ENCODE measurements around the gene ASPSCR1.
"Not testable (repeated sequence)": the region's sequence is repeated elsewhere in the genome, so short reads cannot be mapped to it uniquely, and the experiment has no call there.

ASPSCR1 gene

GRCh38 chr17:81961521-81962498, 15.6 kb upstream of the ASPSCR1 start:
- peak; percentile 54 for DNase-seq

DNA sequence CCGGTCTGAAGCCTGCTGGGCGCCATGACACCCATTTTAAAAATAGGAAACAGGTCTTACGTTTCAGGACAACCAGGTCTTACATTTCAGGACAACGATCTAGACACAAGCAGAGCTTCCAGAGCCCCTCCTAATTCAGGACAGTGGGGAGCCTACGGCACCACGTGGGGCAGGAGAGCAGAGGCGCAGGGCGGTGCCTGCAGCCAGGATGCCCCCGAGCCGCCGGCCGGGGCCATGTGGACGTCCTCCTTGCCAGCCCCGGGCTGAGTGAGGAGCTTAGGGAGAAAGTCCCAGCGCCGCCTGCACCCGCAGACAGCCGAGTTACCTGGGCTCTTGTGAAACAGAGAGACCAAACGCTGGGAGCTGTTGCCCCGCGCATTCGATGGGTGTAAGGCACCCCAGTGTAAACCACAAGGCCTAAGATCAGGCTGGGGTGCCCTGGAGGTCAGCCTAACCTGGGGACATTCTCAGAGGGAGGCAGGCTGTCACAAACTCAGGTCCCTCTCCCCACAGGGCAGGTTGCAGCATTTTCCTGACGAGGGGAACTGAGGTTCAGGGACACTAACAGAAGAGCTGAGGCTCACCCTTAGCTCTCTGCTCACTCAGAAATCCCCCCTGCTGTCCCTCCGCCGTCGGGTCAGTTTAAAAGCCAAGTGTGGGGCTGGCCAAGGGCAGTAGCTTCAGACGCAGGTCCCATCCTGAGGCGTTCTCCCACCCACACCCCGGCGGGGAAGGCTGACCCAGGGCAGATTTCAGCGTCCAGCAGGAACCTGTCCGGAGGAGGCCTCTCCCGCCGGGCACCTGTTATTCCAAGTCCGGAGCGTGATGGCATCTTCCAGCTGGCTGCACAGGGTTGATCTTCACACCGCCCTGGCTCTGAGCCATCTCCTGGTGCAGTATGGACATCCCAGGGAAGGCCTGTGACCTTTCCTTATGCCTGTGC, 14.7 kb upstream of the ASPSCR1 start:
- peak; percentile 59 for DNase-seq

- DNase-seq, result no peak
Observed at GRCh38 chr17:81964081-81964849, 13.2 kb upstream of the ASPSCR1 start.

DNA sequence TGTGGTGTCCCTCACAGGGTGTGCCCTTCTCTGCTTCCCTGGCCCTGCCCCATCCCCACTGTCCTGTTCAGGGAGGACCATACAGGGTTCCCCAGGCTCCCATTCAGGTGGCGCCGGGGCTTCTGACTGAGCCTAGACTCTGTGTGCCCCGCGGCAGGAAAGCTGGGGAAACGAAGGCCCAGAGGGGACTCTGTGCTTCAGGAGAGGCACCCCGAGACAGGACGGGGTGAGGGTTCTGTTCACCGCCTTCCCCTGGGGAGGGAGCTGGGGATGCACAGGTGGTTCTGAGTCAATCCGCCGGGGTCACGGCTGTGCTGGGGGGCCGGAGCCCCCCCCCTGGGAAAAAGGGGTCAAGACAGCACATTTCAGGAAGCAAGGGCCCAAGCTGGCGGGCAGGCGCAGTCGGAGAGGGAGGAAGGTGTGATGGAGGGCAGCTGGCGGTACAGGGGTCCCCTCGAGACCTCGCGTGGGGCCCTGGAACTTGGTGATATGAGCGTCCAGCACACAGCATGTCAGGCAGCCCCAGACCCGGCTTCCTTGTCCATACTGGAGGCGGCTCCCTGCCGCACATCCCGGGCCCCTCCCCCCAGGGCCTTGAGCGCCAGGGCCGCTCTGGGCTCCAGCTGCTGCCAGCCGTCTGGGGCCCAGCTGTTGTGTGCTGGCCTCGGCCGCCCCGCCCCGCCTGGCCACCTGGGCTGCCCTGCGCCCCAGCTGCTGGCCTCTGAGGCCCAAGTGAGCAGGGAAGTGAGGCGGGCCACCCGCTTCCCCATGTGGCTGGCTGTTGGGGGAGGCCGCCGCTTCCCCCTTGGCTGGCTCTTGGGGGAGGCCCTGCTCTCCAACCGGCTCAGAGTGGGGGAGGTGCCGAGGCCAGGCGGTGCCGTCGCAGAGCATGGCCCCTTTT, 10.8 kb upstream of the ASPSCR1 start:
- DNase-seq, result peak; percentile 85

- no peak for DNase-seq
Observed at GRCh38 chr17:81967244-81967532, 10.2 kb upstream of the ASPSCR1 start.

- peak; percentile 99 for DNase-seq
Observed at GRCh38 chr17:81967533-81968395, 9.7 kb upstream of the ASPSCR1 start.

GRCh38 chr17:81968396-81968745, 9.1 kb upstream of the ASPSCR1 start:
- no peak for DNase-seq

- no peak for DNase-seq
Observed at GRCh38 chr17:81968850-81969812, 8.3 kb upstream of the ASPSCR1 start.

DNA sequence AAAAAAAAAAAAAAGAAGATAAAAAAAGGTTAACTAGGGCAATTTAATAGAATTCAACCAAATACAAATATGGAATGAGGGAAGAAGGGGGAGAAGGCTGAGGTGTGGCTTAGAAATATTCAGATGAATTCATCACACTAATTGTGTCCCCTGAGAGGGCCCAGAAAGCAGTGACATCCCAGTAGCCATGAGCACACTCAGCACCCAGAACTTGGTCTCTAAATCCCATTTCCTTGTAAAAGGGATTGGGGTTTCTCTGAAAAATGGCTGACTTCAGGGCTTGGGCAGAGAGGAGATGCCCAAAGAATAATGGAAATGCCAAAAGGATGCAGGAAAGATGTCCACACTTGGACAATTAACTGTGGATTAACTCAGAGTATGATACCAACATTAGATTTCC, 4.0 kb upstream of the ASPSCR1 start:
- no peak for DNase-seq

GRCh38 chr17:81976332-81977210, 858 bp upstream of the ASPSCR1 start:
- DNase-seq, result peak; percentile 79

GRCh38 chr17:81978524-81979298, 1.3 kb downstream of the ASPSCR1 start:
- no peak for DNase-seq

DNA sequence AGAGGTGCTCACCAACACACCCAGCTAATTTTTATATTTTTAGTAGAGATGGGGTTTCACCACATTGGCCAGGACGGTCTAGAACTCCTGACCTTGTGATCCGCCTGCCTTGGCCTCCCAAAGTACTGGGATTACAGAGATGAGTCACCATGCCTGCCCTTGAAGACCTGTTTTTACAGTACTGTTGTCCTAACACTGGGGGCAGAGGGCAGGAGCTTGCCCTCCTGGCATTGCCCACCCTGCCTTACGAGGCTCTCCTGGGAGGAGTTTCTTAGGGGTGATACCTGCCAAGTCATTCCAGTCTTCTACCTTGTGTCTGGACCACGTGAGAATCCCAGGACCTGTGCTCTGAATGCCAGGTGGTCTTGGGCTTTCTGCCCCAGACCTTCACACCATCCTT, 2.7 kb downstream of the ASPSCR1 start:
- DNase-seq, result no peak

- peak; percentile 77 for DNase-seq
Observed at GRCh38 chr17:81980707-81981343, 3.4 kb downstream of the ASPSCR1 start.

GRCh38 chr17:81981511-81981910, 4.1 kb downstream of the ASPSCR1 start:
- DNase-seq, result not testable (repeated sequence)

- DNase-seq, result no peak
Observed at GRCh38 chr17:81983011-81983638, 5.7 kb downstream of the ASPSCR1 start.

DNA sequence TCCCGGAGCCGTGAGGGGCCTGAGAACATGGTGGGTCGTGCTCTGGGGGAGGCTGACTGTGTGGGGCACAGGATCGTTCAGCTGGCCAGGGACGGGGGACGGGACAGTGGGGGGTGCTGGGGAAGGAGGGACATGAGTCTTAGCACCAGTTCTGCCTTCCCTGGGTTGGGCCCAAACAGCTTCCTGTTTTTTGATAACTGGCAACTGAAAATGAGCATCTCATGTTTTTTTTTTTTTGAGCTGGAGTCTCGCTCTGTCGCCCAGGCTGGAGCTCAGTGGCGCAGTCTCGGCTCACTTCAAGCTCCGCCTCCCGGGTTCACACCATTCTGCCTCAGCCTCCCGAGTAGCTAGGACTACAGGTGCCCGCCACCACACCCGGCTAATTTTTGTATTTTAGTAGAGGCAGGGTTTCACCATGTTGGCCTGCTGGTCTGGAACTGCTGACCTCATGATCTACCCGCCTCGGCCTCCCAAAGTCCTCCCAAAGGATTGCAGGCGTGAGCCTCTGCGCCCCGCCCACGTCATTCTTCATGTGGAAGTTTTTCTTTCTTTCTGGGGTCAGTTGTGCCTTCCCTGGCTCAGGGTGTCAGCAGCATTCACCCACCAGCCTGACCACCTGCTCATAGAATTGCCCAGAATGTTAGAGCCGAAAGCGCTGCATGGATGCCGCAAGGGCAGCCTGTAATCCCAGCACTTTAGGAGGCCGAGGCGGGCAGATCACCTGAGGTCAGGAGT, 6.4 kb downstream of the ASPSCR1 start:
- no peak for DNase-seq
